ENCODE data around the gene GANAB.
"Not testable (repeated sequence)": the region's sequence is repeated elsewhere in the genome, so short reads cannot be mapped to it uniquely, and the experiment has no call there.

The GANAB gene

GRCh38 chr11:62621567-62622470 is 24.6 kb downstream of the GANAB start, which contains the start of gene B3GAT3:
Gene B3GAT3, minus strand, starts transcription at chr11:62621986. Its CDS starts 39 bp downstream, at chr11:62621947.
- in situ Hi-C loops (cut with MboI; ENCODE audit: low sequenced_read_pairs) = no loop called here

- in situ Hi-C loops (cut with MboI; ENCODE audit: low sequenced_read_pairs) = no loop called here
Observed at GRCh38 chr11:62621027-62621566, 25.3 kb downstream of the GANAB start.

GRCh38 chr11:62616957-62617356 is 29.5 kb downstream of the GANAB start:
- in situ Hi-C loops (cut with MboI; ENCODE audit: low sequenced_read_pairs) = not testable (repeated sequence)

- in situ Hi-C loops (cut with MboI; ENCODE audit: low sequenced_read_pairs) = no loop called here
Observed at GRCh38 chr11:62615521-62615920, 30.9 kb downstream of the GANAB start.

GRCh38 chr11:62614275-62614674 is 32.1 kb downstream of the GANAB start:
- in situ Hi-C loops (cut with MboI; ENCODE audit: low sequenced_read_pairs) = no loop called here

- in situ Hi-C loops (cut with MboI; ENCODE audit: low sequenced_read_pairs) = no loop called here
Observed at GRCh38 chr11:62613291-62613778, 33.1 kb downstream of the GANAB start.

- in situ Hi-C loops (cut with MboI; ENCODE audit: low sequenced_read_pairs) = no loop called here
Observed at GRCh38 chr11:62612366-62613290, 33.8 kb downstream of the GANAB start, which contains the start of the genes EML3 and ROM1. Gene EML3, minus strand, starts transcription at chr11:62612775. Its CDS starts 318 bp downstream, at chr11:62612457. Gene ROM1, plus strand, starts transcription at chr11:62613257. Its CDS starts 25 bp downstream, at chr11:62613282.

GRCh38 chr11:62611705-62612365 is 34.6 kb downstream of the GANAB start:
- in situ Hi-C loops (cut with MboI; ENCODE audit: low sequenced_read_pairs) = no loop called here

- in situ Hi-C loops (cut with MboI; ENCODE audit: low sequenced_read_pairs) = no loop called here
Observed at GRCh38 chr11:62610814-62611704, 35.4 kb downstream of the GANAB start.

- in situ Hi-C loops (cut with MboI; ENCODE audit: low sequenced_read_pairs) = no loop called here
Observed at GRCh38 chr11:62610403-62610802, 36.0 kb downstream of the GANAB start.

GRCh38 chr11:62608776-62609175 is 37.6 kb downstream of the GANAB start:
- in situ Hi-C loops (cut with MboI; ENCODE audit: low sequenced_read_pairs) = no loop called here

GRCh38 chr11:62607714-62608113 is 38.7 kb downstream of the GANAB start:
- in situ Hi-C loops (cut with MboI; ENCODE audit: low sequenced_read_pairs) = no loop called here

- in situ Hi-C loops (cut with MboI; ENCODE audit: low sequenced_read_pairs) = no loop called here
Observed at GRCh38 chr11:62605902-62606301, 40.5 kb downstream of the GANAB start.

GRCh38 chr11:62605467-62605866 is 40.9 kb downstream of the GANAB start:
- in situ Hi-C loops (cut with MboI; ENCODE audit: low sequenced_read_pairs) = no loop called here

GRCh38 chr11:62604460-62605120 is 41.8 kb downstream of the GANAB start:
- in situ Hi-C loops (cut with MboI; ENCODE audit: low sequenced_read_pairs) = no loop called here

GRCh38 chr11:62603776-62604299 is 42.6 kb downstream of the GANAB start:
- in situ Hi-C loops (cut with MboI; ENCODE audit: low sequenced_read_pairs) = no loop called here

GRCh38 chr11:62603072-62603408 is 43.4 kb downstream of the GANAB start:
- in situ Hi-C loops (cut with MboI; ENCODE audit: low sequenced_read_pairs) = no loop called here
